GM15510 (cell line): ENCODE data around the gene CTCF.

Experiments
- POLR2A ChIP-seq: IDR thresholded peaks from 3 replicates; pipeline ENCODE4 v1.6.1; 2011; ENCODE audit warnings: borderline replicate concordance; ENCODE audit not compliant: insufficient read length; ENCODE audit errors: extremely low read depth

Gene CTCF

GRCh38 chr16:67562526-67562917 is at the start of gene CTCF:
TSS of gene CTCF (plus strand) at chr16:67562526. CDS start at chr16:67610833, 48,307 bp downstream.
- TF ChIP-seq POLR2A = peak; percentile 62

GRCh38 chr16:67514382-67514828 is 47.9 kb upstream of the CTCF start:
- no peak for TF ChIP-seq POLR2A

GRCh38 chr16:67516296-67517154 is 45.8 kb upstream of the CTCF start:
- no peak for TF ChIP-seq POLR2A

DNA sequence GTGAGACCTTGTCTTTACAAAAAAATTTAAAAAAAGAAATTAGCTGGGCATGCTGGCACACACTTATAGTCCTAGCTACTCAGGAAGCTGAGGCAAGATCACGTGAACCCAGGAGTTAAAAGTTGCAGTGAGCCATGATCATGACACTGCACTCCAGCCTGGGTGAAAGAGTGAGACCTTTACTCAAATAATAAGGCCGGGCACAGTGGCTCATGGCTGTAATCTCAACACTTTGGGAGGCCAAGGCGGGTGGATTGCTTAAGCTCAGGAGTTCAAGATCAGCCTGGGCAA is 45.2 kb upstream of the CTCF start:
- TF ChIP-seq POLR2A = no peak

DNA sequence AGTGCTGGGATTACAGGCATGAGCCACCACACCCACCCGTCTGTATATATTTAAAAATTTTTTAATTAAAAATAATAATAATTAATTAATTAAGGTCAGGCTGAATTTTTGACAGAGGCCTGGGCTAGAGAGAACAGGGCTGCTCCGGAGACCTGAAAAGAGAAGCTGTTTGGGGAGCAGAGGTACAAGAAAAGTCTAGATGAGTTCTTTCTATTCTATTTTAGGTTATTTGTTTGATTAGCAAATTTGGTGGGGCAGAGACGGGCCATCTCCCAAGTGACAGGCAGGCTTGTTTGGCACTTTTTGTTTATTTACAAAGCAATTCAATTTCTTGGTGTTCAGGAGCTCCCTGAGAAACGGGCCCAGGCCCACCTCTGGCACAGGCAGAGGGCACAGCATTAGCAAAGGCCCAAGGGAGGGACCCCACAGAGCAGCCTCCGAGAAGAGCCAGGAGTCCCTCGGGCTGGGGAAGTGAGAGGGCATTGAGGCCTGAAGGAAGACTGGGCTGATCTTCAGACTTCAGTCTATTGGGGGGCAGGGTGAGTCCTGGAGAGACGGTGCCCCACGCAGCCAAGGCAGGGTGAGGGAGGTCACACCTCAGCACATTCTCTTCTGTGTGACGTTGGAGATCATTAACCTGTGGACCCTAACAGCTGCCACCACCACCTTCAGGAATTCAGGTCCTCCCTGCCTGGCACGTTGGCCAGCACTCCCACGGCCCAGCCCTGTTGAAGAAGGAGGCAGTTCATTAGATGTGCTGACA is 44.5 kb upstream of the CTCF start:
- TF ChIP-seq POLR2A = peak; percentile 27

GRCh38 chr16:67518676-67519075 is 43.6 kb upstream of the CTCF start:
- peak; percentile 2 for TF ChIP-seq POLR2A

DNA sequence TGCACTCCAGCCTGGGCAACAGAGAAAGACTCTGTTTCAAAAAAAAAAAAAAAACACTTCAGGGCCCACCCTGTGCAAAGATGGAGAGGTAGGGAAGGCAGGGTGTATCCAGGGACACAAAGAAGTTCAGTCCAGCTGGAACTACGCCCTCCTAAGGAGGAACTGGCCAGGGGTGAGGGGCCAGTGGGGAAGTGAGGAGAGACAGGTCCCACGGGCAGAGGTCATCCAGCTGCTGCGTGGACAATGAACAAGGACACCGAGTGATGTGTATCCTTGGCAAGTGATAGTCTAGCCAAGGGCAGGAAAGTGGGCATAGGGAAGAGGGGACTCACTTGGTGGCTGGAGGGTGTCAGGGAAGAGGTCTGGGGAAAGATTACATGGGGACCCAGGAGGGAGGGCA is 43.1 kb upstream of the CTCF start:
- no peak for TF ChIP-seq POLR2A

DNA sequence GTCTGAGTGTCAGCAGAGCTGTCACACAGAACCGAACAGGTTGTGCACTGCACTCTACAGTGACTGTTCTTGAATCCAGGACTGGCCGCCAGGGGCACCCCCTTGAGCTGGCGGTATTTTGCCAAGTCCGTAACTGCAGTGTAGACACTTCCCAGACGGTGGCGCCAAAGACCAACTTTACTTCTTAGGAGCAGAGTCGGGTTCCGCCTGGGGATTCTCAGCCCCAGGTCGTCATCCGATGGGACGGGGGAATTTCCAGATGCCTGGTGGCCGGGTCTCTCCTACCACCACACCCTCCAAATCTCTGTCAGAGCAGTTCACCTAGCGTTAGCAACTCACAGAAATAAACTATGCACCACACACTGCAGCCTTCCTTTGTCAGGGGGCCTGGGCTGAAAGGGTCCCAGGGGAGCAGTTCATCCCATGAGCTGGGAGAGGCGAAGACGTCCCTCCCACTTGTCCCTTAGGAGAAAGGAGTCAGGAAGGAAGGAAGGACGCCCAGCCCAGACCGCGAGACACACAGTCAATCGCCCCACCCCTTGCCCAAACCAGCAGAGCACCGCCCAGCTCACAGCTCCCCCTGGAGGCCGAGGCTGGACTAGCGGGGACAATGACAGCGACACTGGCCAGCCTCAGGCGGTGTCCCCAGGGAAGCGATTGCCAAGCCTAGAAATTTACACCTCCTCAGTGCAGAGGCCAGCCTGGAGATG is 41.1 kb upstream of the CTCF start:
- no peak for TF ChIP-seq POLR2A

DNA sequence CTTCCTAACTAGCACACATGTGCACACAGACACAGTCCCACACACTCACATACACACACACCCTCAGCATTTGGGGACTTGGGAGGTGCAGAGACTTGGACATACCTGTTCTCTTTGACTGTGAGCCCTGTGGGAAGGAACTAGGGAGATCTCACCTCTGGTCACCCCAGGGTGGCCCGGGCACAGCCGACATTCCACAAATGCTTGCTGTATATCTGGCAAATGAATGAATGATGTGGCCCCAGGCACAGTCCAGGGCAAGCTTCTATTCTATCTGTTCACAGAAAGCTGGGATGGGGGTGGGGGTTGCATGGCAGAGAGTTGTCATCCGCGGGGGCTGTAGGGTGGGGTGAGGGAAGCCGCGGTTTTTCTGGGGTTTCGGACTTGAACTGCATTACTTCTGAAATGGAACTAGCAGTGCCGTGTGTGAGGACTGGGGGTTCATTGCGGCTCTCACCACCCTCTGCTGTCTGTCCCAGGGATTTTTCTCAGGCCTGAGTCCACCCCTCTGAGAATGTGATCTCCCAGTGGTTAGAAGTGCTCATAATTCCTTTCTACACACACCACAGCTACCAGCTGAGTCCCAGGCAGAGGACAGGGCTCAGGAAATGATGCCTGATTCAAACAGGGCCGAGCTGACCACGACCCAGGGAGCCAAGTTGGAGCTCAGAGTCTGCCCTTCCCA is 37.0 kb upstream of the CTCF start:
- TF ChIP-seq POLR2A = no peak

DNA sequence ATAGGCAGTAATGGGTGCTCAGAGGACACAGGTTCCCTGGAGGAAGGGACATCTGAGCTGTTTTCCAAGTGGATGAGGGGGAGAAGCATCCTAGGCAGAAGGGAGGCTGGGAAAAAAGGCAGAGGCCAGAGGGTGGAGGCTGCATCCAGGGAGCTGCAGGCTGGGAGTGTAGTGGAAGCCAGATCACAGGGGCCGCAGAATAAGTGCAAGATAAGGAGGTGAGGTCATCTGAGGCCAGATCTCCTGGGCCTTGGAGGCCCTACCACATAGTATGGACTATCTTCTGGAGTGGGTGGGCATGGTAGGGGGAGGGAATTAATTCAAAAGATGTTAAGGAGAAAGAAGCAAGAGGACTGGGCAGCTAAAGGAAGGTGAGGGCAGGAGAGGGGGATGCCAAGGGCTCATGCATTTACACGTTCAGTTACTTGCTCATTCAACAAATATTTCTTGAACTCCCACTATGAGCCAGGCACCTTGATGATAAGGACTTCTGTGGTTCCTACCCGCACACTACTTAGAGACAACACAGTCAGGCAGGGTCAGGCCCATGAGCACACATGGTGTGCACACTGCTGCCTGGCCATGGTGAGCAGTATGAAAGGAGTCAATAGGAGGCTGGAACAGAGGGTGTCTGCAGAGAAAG is 36.1 kb upstream of the CTCF start:
- TF ChIP-seq POLR2A = no peak

DNA sequence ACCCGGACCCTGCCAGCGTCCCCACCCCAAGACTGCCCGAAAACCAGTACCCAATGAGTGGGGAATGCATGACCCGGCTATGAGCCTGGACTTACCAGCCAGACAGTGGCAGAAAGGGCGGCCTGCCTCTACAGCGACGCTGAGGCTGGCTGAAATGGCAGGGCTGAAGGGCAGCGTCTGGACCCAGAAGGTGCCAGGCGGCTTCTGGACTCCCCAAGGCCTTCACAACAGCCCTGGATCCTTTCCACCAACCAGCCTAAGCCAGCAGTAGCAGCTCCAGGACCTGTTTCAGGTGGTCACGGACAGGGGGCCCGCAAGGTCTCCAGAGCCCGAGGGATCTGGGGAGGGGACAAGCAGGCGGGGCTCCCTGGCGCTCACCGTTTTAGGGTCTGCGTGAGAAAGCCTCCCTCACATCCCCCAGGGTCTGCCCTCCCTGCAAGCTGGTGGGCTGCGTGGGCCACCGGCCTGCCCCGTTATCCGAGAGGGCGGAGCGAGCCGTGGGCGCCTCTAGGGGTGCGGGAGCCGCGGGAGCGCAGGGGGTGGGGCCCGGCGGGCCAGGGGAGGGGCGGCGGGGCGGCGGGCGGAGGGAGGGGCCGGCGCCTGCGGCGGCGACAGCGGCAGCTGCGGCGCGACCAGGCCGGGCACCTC is 34.0 kb upstream of the CTCF start, which contains the start of gene RIPOR1:
RIPOR1 (plus strand) TSS at position 608 of the 648 bp plus-strand sequence. CDS start 9,618 bp downstream, outside the sequence.
- no peak for TF ChIP-seq POLR2A

DNA sequence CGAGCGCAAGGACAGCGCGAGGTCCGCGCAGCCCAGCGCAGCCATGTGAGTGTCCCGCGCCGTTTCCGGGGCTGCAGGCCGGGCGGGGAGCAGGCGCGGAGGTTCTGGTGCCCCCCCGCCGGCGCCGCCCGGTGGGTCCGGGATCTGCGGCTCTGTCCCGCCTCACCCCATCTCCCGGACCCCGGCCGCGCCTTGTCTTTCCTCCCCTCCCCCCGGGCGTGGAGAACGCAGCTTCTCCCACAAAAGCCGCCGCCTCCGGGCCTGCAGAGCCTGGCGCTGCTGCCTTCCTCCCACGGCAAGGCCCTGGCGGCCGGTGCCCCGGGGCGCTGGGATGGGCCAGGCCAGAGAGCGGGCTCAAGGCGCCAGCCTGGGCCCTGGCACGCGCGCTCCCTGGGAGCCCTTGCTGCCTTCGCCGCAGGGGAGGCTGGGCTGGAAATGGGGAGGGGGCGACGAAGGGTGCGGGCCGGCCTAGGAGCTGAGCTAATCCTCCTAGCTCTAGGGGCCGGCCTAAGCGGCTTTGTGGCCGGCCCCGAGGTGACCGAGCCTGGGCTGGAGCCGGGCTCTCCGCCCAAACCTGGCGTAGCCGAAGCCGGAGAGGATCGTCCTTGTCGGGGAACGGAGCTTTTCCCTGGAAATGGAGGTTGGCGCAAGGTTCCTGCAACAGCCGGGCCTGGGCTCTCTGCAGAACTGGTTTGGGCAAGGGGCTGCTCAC is 33.3 kb upstream of the CTCF start:
- peak; percentile 17 for TF ChIP-seq POLR2A

DNA sequence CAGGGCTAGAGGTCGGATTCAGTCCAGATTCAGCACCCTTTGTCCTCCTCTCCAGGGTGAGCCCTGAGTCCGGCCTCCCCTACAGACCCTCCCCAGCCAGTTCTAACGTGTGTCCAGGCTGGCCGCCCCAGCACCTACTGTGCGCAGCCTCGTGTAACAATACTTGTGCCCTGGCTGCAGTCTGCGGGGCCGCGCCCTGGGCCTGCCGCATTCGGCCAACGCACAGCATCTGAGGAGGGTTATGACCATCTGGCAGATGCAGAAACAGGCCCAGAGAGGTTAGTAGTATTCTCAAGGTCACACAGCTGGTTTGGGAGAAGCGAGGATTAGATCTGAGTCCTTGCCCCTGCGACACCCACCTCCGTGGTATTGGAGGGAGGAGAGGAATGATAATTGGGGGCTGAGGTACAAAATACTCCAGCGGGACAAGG is 32.7 kb upstream of the CTCF start:
- TF ChIP-seq POLR2A = peak; percentile 5

- TF ChIP-seq POLR2A = peak; percentile 31
Observed at GRCh38 chr16:67530013-67530939, 32.0 kb upstream of the CTCF start.
